HepG2 (cell line): Measurements from ENCODE around the gene DHRS4L2. TPM values are rescaled to one million over a fixed set of nuclear protein-coding genes. Genes with fewer than 3 reads are reported as not detected.

Experiments used
- GFI1 ChIP-seq: sonication (generic); formaldehyde crosslinking; IDR thresholded peaks from 2 replicates; pipeline ENCODE4 v1.5.0; 2020; ENCODE audit warnings: missing genetic modification reagents, mild to moderate bottlenecking, borderline replicate concordance
- KLF12 ChIP-seq: sonication (generic); formaldehyde crosslinking; IDR thresholded peaks from 2 replicates; pipeline ENCODE4 v1.4.0; 2020; ENCODE audit warnings: missing genetic modification reagents, borderline replicate concordance
- MXD4 ChIP-seq: IDR thresholded peaks from 2 replicates; pipeline ENCODE4 v1.6.1; 2016; ENCODE audit warnings: mild to moderate bottlenecking, missing biosample characterization, missing genetic modification reagents
- NONO ChIP-seq, 2 experiments: fragments of 450-650 bp in 1 of 2; sonication (generic) in 1 of 2; formaldehyde crosslinking in 1 of 2; IDR thresholded peaks in 1 of 2; conservative IDR thresholded peaks in 1 of 2; 2 replicates each; pipeline versions ENCODE4 v1.6.1 to v1.8.0; 2017 to 2022; ENCODE audit warnings: mild to moderate bottlenecking in 1 of 2, missing genetic modification reagents in 1 of 2, moderate library complexity in 1 of 2
- PCBP2 ChIP-seq: fragments of 200-400 bp; formaldehyde crosslinking; optimal IDR thresholded peaks from 2 replicates; pipeline ENCODE3; 2018; ENCODE audit warnings: low read length, low read depth; ENCODE audit not compliant: poor library complexity, severe bottlenecking
- RFXAP ChIP-seq: sonication (generic); formaldehyde crosslinking; IDR thresholded peaks from 2 replicates; pipeline ENCODE4 v1.4.0; 2020; ENCODE audit warnings: missing genetic modification reagents, borderline replicate concordance
- TAF15 ChIP-seq: fragments of 200-400 bp; formaldehyde crosslinking; IDR thresholded peaks from one replicate; pipeline ENCODE4 v1.6.1; 2018; ENCODE audit warnings: mild to moderate bottlenecking, low read depth, low read length; ENCODE audit not compliant: poor library complexity, severe bottlenecking
- ZMYM2 ChIP-seq: sonication (generic); formaldehyde crosslinking; IDR thresholded peaks from 2 replicates; pipeline ENCODE4 v1.8.0; 2022; ENCODE audit warnings: mild to moderate bottlenecking, missing genetic modification reagents
- ZNF205 ChIP-seq: IDR thresholded peaks from 2 replicates; pipeline ENCODE4 v1.6.1; 2018; ENCODE audit warnings: missing biosample characterization, missing genetic modification reagents
- ZNF292 ChIP-seq: sonication (generic); formaldehyde crosslinking; IDR thresholded peaks from 2 replicates; pipeline ENCODE4 v1.8.1; 2022; ENCODE audit warnings: mild to moderate bottlenecking, low read depth, missing genetic modification reagents, borderline replicate concordance
- polyA plus RNA-seq, 8 experiments: library from polyadenylated mRNA; depleted of rRNA in 3 of 8; stranded (reverse) in 7 of 8; unstranded in 1 of 8; fragments of >200 nt; fragmentation: Illumina TruSeq in 4 of 8; extraction: Trizol in 4 of 8; gene quantifications; 2 replicates each; pipeline versions ENCODE4 v1.2.1 to v1.2.3, GENCODE V29; 2011 to 2016; ENCODE audit warnings: low read depth in 4 of 8, missing spikeins in 1 of 8, mixed read lengths in 1 of 8; ENCODE audit not compliant: insufficient read depth in 1 of 8
- total RNA-seq, 5 experiments: library from RNA; depleted of rRNA; stranded (reverse); fragments of >200 nt; fragmentation: Illumina TruSeq; extraction: Trizol; gene quantifications; 2 replicates each; pipeline ENCODE4 v1.2.3, GENCODE V29; 2016; ENCODE audit warnings: low read depth in 1 of 5
- TF ChIP-seq, protein P1 (sequence below): sonication (generic); formaldehyde crosslinking; IDR thresholded peaks from 2 replicates; pipeline ENCODE4 v1.5.1; 2020; ENCODE audit warnings: mild to moderate bottlenecking, missing genetic modification reagents, moderate library complexity
- TF ChIP-seq, protein P2 (sequence below): sonication (generic); formaldehyde crosslinking; IDR thresholded peaks from 2 replicates; pipeline ENCODE4 v1.4.0; 2020; ENCODE audit warnings: mild to moderate bottlenecking, missing genetic modification reagents
- TF ChIP-seq, protein P3 (sequence below): sonication (generic); formaldehyde crosslinking; IDR thresholded peaks from 2 replicates; pipeline ENCODE4 v1.8.1; 2023; ENCODE audit warnings: mild to moderate bottlenecking, moderate library complexity, missing genetic modification reagents

The DHRS4L2 gene
- total and polyA plus RNA-seq, 2 of the 13 experiments (the other 11 are each of a cell fraction or from before 2014, with no cell fraction given) = 24.7 to 38.2 TPM

DNA sequence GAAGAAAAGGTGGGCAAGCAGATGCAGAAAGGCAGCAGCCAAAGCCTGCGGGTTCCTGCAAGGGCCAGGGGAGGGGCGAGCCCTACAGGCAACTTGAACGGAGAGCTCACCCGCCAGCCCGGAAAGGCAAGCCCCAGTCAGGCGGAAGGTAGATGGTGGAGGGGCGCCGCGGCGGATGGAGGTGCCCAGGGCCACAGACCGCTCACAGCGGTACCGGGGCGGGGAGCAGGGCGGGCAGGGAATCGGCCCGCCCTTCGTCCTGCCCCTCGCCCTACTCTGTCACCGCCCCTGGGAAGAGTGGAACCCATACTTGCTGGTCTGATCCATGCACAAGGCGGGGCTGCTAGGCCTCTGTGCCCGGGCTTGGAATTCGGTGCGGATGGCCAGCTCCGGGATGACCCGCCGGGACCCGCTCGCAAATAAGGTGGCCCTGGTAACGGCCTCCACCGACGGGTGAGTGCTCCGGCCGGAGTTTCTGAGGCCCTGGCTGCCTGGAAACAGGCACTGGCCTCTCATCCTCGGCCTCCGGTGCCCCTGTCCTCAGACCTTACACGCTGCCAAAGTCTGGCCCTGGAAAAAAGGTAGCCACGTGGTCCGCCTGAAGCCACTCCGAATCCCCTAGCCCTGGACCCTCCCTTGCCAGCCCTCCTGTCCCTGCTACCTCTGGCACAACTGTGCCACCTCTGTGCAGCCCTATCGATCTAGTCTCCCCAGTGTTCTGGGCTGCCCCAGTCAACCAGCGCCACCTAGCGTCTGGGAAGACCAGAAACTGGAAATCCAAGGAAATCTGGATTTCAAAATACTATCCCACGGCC, 35.1 kb upstream of the DHRS4L2 start, which contains the start of gene DHRS4 (continued):
- TF ChIP-seq, protein P1, sequence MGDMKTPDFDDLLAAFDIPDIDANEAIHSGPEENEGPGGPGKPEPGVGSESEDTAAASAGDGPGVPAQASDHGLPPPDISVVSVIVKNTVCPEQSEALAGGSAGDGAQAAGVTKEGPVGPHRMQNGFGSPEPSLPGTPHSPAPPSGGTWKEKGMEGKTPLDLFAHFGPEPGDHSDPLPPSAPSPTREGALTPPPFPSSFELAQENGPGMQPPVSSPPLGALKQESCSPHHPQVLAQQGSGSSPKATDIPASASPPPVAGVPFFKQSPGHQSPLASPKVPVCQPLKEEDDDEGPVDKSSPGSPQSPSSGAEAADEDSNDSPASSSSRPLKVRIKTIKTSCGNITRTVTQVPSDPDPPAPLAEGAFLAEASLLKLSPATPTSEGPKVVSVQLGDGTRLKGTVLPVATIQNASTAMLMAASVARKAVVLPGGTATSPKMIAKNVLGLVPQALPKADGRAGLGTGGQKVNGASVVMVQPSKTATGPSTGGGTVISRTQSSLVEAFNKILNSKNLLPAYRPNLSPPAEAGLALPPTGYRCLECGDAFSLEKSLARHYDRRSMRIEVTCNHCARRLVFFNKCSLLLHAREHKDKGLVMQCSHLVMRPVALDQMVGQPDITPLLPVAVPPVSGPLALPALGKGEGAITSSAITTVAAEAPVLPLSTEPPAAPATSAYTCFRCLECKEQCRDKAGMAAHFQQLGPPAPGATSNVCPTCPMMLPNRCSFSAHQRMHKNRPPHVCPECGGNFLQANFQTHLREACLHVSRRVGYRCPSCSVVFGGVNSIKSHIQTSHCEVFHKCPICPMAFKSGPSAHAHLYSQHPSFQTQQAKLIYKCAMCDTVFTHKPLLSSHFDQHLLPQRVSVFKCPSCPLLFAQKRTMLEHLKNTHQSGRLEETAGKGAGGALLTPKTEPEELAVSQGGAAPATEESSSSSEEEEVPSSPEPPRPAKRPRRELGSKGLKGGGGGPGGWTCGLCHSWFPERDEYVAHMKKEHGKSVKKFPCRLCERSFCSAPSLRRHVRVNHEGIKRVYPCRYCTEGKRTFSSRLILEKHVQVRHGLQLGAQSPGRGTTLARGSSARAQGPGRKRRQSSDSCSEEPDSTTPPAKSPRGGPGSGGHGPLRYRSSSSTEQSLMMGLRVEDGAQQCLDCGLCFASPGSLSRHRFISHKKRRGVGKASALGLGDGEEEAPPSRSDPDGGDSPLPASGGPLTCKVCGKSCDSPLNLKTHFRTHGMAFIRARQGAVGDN (CRISPR knock-in tag) = peak; percentile 98
- TF ChIP-seq MXD4 (CRISPR knock-in tag) = no peak; the same call in none of the 2 replicates
- TF ChIP-seq, protein P2, sequence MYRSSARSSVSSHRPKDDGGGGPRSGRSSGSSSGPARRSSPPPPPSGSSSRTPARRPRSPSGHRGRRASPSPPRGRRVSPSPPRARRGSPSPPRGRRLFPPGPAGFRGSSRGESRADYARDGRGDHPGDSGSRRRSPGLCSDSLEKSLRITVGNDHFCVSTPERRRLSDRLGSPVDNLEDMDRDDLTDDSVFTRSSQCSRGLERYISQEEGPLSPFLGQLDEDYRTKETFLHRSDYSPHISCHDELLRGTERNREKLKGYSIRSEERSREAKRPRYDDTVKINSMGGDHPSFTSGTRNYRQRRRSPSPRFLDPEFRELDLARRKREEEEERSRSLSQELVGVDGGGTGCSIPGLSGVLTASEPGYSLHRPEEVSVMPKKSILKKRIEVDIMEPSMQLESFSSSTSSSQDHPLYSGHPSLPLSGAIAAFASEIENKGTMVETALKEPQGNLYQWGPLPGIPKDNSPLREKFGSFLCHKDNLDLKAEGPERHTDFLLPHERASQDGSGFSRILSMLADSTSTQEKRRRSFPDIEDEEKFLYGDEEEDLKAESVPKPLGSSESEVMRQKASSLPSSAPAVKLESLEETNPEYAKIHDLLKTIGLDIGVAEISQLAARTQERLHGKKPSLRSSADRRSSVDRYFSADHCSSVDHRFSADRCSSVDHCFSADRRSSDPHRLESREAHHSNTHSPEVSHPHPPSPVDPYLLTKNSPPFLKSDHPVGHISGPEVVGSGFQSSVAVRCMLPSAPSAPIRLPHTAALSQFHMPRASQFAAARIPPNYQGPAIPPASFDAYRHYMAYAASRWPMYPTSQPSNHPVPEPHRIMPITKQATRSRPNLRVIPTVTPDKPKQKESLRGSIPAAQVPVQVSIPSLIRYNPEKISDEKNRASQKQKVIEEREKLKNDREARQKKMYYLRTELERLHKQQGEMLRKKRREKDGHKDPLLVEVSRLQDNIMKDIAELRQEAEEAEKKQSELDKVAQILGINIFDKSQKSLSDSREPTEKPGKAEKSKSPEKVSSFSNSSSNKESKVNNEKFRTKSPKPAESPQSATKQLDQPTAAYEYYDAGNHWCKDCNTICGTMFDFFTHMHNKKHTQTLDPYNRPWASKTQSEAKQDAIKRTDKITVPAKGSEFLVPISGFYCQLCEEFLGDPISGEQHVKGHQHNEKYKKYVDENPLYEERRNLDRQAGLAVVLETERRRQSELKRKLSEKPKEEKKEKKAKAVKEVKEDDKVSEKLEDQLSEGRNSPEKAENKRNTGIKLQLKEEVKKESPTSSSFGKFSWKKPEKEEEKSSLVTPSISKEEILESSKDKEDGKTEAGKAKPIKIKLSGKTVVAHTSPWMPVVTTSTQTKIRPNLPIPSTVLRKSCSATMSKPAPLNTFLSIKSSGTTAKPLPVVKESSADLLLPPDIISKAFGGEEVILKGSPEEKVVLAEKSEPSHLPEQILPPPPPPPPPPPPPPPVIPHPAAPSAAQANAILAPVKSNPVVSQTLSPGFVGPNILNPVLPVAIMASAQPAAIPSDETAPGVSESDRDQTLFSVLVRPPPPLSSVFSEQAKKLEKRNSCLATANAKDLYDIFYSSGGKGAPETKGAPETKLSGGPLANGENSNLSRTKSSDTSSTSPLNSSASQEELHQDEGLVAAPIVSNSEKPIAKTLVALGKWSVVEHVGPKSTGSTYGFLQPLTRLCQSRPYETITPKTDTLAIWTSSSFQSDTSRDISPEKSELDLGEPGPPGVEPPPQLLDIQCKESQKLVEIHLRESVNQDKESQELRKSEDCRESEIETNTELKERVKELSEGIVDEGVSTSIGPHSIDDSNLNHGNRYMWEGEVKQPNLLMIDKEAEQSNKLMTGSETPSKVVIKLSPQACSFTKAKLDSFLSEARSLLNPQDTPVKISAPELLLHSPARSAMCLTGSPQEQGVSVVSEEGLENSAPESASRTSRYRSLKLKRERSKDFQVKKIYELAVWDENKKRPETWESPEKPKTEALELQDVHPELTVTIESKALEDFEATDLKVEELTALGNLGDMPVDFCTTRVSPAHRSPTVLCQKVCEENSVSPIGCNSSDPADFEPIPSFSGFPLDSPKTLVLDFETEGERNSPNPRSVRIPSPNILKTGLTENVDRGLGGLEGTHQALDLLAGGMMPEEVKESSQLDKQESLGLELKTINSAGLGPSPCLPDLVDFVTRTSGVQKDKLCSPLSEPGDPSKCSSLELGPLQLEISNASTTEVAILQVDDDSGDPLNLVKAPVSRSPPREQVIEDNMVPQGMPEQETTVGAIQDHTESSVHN (CRISPR knock-in tag) = peak; percentile 98
- peak; percentile 93 for TF ChIP-seq RFXAP (CRISPR knock-in tag)
- peak; percentile 54 for TF ChIP-seq PCBP2
- TF ChIP-seq TAF15 = peak; percentile 79
- no peak for TF ChIP-seq NONO (IDR thresholded peaks at IDR 0.05)
- peak; percentile 95 for TF ChIP-seq NONO (CRISPR knock-in tag; conservative IDR thresholded peaks at IDR 0.05)
- TF ChIP-seq GFI1 (CRISPR knock-in tag) = peak; percentile 75; the same call in 1 of the 2 replicates
- TF ChIP-seq ZMYM2 (CRISPR knock-in tag) = 0 out of 2 replicates have a peak, but pooled peaks have one; percentile 18
- peak; percentile 94 for TF ChIP-seq KLF12
- TF ChIP-seq, protein P3, sequence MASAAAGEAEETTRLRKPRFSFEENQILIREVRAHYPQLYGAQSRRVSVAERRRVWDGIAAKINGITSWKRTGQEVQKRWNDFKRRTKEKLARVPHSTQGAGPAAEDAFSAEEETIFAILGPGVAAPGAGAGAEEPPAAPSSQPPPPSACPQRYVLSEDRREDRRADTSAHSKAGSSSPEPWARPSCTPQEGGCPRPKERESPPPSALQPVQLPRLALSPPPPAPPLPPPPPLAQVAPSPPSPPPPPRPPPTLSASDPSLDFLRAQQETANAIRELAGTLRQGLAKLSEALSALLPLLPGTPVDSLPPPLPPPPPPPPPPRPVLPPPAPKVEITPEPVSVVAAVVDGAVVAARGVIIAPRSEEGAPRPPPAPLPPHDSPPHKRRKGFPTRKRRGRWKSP (CRISPR knock-in tag) = no peak; the same call in 1 of the 2 replicates
- peak; percentile 83 for TF ChIP-seq ZNF292 (CRISPR knock-in tag)
- TF ChIP-seq ZNF205 (CRISPR knock-in tag) = peak; percentile 96
